HG02970 (cell line): ENCODE measurements around the gene CBLC.

Experiments used
- ATAC-seq: cut with Tn5 transposase; IDR thresholded peaks from one replicate; pipeline ENCODE4 v1.9.1; 2021; ENCODE audit warnings: mild to moderate bottlenecking, moderate library complexity, moderate number of reproducible peaks; ENCODE audit not compliant: unreplicated experiment, low FRiP score

CBLC gene

GRCh38 chr19:44794610-44795009 is 16.9 kb downstream of the CBLC start:
- ATAC-seq = no peak

- ATAC-seq = no peak
These were observed 17.8 kb downstream of the CBLC start for GRCh38 chr19:44795398-44795987.

- no peak for ATAC-seq
These were observed 19.0 kb downstream of the CBLC start for GRCh38 chr19:44796701-44797115.

GRCh38 chr19:44799627-44800346 is 22.1 kb downstream of the CBLC start:
- ATAC-seq = no peak

- no peak for ATAC-seq
These were observed 22.8 kb downstream of the CBLC start for GRCh38 chr19:44800461-44800860.

GRCh38 chr19:44803442-44804428 is 26.0 kb downstream of the CBLC start:
- no peak for ATAC-seq

GRCh38 chr19:44806291-44806690 is 28.6 kb downstream of the CBLC start:
- no peak for ATAC-seq

GRCh38 chr19:44807162-44807561 is 29.5 kb downstream of the CBLC start:
- ATAC-seq = no peak

- ATAC-seq = no peak
These were observed 30.2 kb downstream of the CBLC start for GRCh38 chr19:44807652-44808462.

GRCh38 chr19:44808463-44809371 is 31.0 kb downstream of the CBLC start, which contains the start of gene BCAM:
Gene BCAM (plus strand): TSS chr19:44809103. CDS start chr19:44809125, 22 bp downstream.
- no peak for ATAC-seq

- ATAC-seq = no peak
These were observed 32.0 kb downstream of the CBLC start for GRCh38 chr19:44809577-44810233.

GRCh38 chr19:44810234-44811121 is 32.8 kb downstream of the CBLC start:
- no peak for ATAC-seq

GRCh38 chr19:44811122-44811419 is 33.4 kb downstream of the CBLC start:
- no peak for ATAC-seq

GRCh38 chr19:44812142-44812718 is 34.5 kb downstream of the CBLC start:
- no peak for ATAC-seq

- ATAC-seq = no peak
These were observed 35.6 kb downstream of the CBLC start for GRCh38 chr19:44813070-44813840.

- no peak for ATAC-seq
These were observed 36.3 kb downstream of the CBLC start for GRCh38 chr19:44813841-44814470.
